HG02763 (cell line): ENCODE results near the gene SFMBT1.
A peak's percentile ranks its signal among the peaks of the same experiment; 100 is the strongest.

Source experiments
- ATAC-seq: cut with Tn5 transposase; IDR thresholded peaks from one replicate; pipeline ENCODE4 v1.9.1; 2021; ENCODE audit warnings: mild to moderate bottlenecking, moderate library complexity; ENCODE audit not compliant: unreplicated experiment

Gene SFMBT1

DNA sequence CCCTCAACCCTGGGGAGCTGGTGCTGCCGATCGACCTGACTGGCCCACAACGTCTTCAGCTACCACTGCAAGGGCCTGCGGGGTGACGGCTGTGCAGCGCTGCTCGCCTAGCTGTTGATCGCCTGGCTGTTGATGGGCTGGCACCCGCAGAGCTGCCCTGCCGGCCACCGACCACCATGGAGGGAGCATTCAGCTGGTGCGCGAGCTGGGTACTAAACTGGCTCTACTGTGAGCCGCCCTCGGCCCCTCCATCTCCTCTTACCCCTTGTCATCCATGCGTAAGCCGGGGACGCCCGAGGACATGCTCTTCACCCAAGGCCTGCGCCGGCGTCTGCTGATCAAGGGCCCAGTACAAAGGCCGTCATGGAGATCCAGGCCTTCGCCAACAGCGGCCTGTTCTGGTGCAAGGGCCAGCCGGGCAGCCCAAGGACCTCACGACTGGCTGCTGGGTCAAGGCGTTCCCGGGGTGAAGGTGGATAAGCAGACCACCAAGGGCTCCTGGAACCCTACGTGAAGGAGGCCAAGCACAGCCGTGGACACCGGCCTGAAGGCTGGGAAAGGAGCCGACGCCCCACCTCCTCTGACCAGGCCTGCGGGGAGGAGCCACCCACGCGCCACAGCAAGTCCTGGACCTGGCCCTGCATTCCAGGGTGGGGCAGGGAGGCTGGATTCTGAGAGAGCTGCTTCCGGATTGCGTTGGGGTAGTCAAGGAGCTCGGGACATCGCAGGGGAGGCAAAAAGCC lies 46.9 kb downstream of the SFMBT1 start:
- no peak for ATAC-seq

- no peak for ATAC-seq
Measured at GRCh38 chr3:52990637-52991036, 55.2 kb downstream of the SFMBT1 start.

DNA sequence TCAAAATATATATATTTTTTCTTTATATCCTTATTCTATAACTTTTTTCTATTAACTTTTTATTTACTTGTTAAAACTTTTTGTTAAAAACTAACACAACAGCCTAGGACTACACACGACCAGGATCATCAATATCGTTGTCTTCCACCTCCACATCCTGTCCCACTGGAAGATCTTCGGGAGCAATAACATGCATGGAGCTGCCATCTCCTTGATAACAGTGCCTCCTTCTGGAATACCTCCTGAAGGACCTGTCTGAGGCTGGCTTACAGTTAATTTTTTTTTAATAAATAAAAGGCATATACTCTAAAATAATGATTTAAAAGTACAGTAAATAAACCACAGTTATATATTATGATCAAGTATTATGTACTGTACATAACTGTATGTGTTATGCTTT lies 58.9 kb downstream of the SFMBT1 start:
- ATAC-seq: no peak

DNA sequence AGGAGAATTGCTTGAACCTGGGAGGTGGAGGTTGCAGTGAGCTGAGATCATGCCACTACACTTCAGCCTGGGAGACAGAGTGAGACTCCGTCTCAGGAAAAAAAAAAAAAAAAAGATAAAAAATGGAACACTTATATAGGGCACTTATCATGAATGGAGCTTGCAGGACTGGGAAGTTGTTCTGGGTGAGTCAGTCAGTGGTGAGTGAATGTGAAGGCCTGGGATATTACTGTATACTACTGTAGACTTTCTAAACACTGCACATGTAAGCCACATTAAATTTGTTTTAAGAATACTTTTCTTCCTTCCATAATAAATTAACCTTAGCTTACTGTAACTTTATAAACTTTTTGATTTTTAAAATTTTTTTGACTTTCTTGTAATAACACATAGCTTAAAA lies 59.8 kb downstream of the SFMBT1 start:
- no peak for ATAC-seq

- peak; percentile 19 for ATAC-seq
Measured at GRCh38 chr3:52983828-52984227, 62.0 kb downstream of the SFMBT1 start.

GRCh38 chr3:52983336-52983807 lies 62.5 kb downstream of the SFMBT1 start:
- peak; percentile 72 for ATAC-seq

- no peak for ATAC-seq
Measured at GRCh38 chr3:52982839-52983238, 63.0 kb downstream of the SFMBT1 start.

DNA sequence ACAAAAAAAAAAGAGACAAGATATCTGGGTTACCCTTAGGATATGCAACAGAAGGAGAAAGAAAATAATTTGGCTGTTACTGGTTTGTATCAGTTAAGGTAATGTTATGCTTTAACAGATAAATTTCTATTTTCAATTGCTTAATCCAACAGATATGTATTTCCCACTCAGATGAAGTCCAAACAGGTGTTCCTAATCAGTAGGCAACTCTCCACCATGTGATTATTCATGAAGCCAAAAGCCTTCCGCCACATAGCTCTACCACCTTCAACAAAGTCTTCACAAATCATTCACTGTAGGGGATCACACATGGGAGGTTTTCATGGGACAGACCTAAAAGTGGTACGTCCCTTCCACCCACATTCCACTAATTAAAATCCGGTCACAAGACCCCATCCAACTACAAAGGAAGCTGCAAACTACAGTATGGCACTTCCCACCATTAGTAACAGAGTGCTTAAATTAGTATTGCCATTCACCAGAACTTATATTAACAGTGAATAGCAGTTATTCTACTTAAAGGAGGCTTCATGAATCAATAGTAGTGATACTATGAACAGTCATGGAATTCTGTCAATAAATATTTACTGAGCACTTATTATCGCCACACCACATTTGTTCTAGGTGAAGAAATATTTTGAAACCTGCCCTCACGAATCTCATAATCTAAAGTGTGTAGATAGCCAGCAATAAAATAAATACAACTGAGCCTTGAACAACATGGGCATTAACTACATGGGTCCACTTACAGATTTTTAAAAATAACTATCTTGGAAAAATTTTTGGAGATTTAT lies 66.5 kb downstream of the SFMBT1 start:
- no peak for ATAC-seq

GRCh38 chr3:52978109-52978754 lies 67.6 kb downstream of the SFMBT1 start:
- ATAC-seq: no peak

DNA sequence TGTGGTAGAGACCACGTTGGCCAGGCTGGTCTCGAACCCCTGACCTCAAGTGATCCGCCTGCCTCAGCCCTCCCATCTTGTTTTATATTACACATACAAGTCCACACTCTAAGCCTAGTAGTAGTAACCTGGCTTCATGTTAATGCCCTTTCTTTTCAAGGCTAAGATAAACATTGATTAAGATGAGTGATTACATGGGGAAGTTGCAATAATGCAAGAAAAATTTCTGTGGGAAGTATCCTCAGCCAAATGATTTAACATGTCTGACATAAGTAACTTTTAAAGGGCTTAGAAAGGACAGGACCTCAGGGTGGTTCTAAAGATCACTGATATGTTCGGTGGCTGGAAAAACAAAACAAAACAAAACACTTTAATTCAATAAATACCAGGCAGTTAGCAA lies 72.1 kb downstream of the SFMBT1 start:
- ATAC-seq: no peak

- ATAC-seq: no peak
Measured at GRCh38 chr3:52971895-52972294, 74.0 kb downstream of the SFMBT1 start.

DNA sequence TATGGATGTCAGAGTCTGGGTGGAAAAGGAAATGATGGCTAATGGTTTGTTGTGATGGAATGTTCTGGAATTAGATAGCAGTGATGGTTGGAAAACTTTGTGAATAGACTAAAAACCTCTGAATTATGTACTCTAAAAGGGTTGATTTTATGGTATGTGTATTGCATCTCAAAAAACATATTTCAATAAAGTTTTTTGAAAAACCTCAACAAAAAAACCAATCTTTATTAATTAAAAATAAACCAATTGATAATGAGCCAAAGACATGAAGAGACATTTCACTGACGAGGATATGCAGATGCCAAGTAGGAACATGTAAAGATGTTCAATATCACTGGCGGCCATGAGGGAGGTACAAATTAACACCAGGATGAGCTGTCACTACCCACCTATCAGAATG lies 78.5 kb downstream of the SFMBT1 start:
- ATAC-seq: no peak

GRCh38 chr3:52962160-52962559 lies 83.7 kb downstream of the SFMBT1 start:
- no peak for ATAC-seq

- no peak for ATAC-seq
Measured at GRCh38 chr3:52959773-52960172, 86.1 kb downstream of the SFMBT1 start.

DNA sequence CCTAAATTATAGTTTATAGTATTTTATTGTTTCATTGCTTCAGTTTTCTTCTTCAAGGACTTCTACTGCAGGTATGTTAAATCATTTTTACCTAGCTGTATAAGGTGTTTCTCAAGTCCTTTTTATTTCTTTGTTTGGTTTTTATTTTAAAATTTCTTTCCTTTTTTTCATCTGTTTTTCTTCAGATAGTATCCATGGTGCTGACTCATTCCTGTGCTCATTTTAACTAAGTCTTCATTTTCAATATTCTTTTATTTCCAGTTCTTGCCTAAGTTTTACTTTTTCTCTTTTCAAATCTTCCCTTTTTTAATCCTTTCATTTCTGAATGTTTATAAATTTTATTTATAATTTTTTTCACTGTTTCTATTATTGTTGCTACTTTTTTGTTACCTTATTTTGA lies 106.3 kb downstream of the SFMBT1 start:
- ATAC-seq: no peak

DNA sequence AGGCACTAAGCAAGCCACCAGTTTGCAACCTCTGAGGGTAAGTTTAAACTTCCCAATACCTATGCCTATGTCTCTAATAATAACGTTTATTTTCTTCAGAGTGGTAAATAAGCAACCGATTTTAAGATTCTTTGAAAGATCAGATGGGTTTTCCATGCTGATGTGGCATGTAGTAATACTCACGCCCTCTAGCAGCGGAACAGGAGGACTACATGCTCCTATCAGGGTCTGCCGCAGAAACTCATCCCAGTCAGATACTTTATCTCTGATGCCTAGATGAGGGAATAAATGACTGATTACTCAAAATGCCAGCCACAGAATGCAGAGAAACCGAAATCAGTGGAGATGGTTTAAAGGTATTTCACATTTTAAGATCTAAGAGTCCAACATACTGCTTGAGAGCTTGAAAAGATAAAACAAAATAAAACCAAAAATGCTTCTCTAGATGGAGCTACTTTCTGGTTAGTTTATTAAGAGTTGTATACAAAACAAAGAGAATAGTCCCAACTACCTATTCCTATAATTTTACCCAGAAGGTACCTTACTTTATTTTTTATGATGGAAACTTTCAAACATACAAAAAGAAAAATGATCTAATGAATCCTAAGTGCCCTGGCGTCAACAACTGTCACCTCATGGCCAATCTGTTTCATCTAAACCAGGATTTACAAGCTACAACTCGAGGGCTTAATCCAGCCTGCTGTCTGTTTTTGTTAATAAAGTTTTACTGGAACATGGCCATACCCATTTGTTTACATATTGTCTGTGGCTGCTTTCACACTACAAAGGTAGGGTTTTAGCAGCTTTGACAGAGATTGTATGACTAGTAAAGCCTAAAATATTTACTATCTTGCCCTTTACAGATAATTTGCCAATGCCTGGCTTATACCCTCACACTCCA lies 111.0 kb downstream of the SFMBT1 start:
- no peak for ATAC-seq

DNA sequence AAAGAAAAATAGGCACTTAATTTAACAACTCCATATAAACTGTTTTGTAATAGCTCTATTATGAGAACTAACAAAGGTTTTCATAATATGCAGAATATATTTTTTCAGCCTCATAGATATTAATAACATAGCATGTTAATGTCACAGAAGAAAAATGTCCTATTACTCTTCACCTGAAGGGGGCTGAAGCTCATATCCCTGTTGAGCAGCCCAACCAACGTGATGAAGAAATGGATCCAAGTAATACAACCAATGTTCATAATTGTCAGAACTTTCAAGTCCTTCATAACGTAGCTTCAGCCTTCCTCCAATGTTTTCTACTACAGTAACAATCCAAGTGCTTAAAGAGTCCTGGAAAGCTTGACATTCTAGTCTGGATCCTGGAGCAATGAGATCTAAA lies 114.0 kb downstream of the SFMBT1 start:
- ATAC-seq: no peak

DNA sequence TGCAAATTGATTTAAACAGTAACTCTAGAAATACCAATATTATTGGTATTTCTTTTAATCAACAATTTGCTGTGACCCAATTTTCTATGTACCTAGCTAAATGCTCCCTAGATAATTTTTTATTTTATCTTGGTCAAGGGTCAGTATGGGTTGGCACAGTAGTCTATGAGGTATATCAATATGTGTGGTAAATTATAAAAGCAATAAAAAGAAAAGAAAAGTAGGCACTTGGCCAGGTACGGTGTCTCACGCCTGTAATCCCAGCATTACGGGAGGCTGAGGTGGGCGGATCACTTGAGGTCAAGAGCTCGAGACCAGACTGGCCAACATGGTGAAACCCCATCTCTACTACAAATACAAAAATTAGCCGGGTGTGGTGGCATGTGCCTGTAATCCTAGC lies 114.5 kb downstream of the SFMBT1 start:
- ATAC-seq: no peak

GRCh38 chr3:52930748-52931147 lies 115.1 kb downstream of the SFMBT1 start:
- ATAC-seq: no peak

GRCh38 chr3:52926554-52926953 lies 119.3 kb downstream of the SFMBT1 start:
- ATAC-seq: no peak
